CD4-positive, alpha-beta T cell treated with Interleukin-17A for 4 hours (primary cell): Measurements from ENCODE around the gene SMTNL2.
A peak's percentile ranks its signal among the peaks of the same experiment; 100 is the strongest.

Experiments used
- DNase-seq: peaks from one replicate; pipeline ENCODE4 v3.0.0-alpha.2; 2020; ENCODE audit warnings: mixed read lengths

Gene SMTNL2

GRCh38 chr17:4545217-4545951 lies 38.9 kb upstream of the SMTNL2 start:
- DNase-seq, result no peak

- DNase-seq, result no peak
These were observed 37.0 kb upstream of the SMTNL2 start for GRCh38 chr17:4547118-4547906.

- no peak for DNase-seq
These were observed 36.3 kb upstream of the SMTNL2 start for GRCh38 chr17:4548061-4548461.

GRCh38 chr17:4548721-4549531 lies 35.4 kb upstream of the SMTNL2 start:
- DNase-seq, result no peak

GRCh38 chr17:4549781-4550533 lies 34.4 kb upstream of the SMTNL2 start:
- no peak for DNase-seq

GRCh38 chr17:4550534-4551039 lies 33.7 kb upstream of the SMTNL2 start:
- no peak for DNase-seq

GRCh38 chr17:4551141-4551540 lies 33.2 kb upstream of the SMTNL2 start:
- DNase-seq, result no peak

GRCh38 chr17:4551796-4552525 lies 32.4 kb upstream of the SMTNL2 start:
- DNase-seq, result no peak

- no peak for DNase-seq
These were observed 30.7 kb upstream of the SMTNL2 start for GRCh38 chr17:4553669-4554068.

GRCh38 chr17:4554441-4554996 lies 29.8 kb upstream of the SMTNL2 start:
- no peak for DNase-seq

- DNase-seq, result peak; percentile 99
These were observed 29.1 kb upstream of the SMTNL2 start, which contains the start of gene MYBBP1A for GRCh38 chr17:4554997-4555799. Gene MYBBP1A (minus strand): TSS chr17:4555384. CDS start chr17:4555324, 60 bp downstream.

- DNase-seq, result no peak
These were observed 28.2 kb upstream of the SMTNL2 start for GRCh38 chr17:4555873-4556759.

GRCh38 chr17:4556996-4557395 lies 27.3 kb upstream of the SMTNL2 start:
- DNase-seq, result no peak

GRCh38 chr17:4557626-4558346 lies 26.5 kb upstream of the SMTNL2 start:
- DNase-seq, result no peak

- no peak for DNase-seq
These were observed 25.9 kb upstream of the SMTNL2 start for GRCh38 chr17:4558347-4558971.

GRCh38 chr17:4559139-4559791 lies 25.1 kb upstream of the SMTNL2 start:
- DNase-seq, result no peak

- no peak for DNase-seq
These were observed 24.4 kb upstream of the SMTNL2 start for GRCh38 chr17:4559966-4560365.

GRCh38 chr17:4560421-4560820 lies 23.9 kb upstream of the SMTNL2 start, which contains the start of gene GGT6:
Gene GGT6 (minus strand): TSS chr17:4560577. CDS start chr17:4560521, 56 bp downstream.
- no peak for DNase-seq
